HK-2 (cell line): Measurements from ENCODE around the gene SEMG1.
A peak's percentile ranks its signal among the peaks of the same experiment; 100 is the strongest.

Experiments used
- DNase-seq: peaks from one replicate; pipeline ENCODE4 v3.0.0-alpha.2; 2018; ENCODE audit not compliant: unreplicated experiment

SEMG1 gene

GRCh38 chr20:45206725-45207124 lies at the start of gene SEMG1:
Gene SEMG1, plus strand, starts transcription at chr20:45207033. Its CDS starts 21 bp downstream, at chr20:45207054.
- DNase-seq = no peak

DNA sequence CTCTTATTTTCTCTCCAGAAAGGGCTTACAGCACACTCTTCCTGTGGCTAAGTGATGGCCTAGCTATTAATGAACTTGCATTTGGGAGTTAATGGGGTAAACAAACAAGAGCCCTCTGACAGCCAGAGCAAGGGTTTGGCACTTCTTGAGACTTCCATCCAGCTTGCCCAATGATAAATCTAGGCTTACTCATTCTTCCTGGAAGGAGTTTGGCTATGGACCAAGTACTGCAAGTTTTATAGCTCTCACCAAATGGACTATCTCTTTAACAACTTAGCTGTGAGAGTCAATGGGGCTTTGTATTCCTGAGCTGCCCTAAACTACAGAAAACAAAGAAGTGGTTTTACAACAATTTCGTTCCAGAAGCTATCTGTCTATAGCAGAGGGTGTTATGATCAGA lies 48.9 kb upstream of the SEMG1 start:
- DNase-seq = no peak

DNA sequence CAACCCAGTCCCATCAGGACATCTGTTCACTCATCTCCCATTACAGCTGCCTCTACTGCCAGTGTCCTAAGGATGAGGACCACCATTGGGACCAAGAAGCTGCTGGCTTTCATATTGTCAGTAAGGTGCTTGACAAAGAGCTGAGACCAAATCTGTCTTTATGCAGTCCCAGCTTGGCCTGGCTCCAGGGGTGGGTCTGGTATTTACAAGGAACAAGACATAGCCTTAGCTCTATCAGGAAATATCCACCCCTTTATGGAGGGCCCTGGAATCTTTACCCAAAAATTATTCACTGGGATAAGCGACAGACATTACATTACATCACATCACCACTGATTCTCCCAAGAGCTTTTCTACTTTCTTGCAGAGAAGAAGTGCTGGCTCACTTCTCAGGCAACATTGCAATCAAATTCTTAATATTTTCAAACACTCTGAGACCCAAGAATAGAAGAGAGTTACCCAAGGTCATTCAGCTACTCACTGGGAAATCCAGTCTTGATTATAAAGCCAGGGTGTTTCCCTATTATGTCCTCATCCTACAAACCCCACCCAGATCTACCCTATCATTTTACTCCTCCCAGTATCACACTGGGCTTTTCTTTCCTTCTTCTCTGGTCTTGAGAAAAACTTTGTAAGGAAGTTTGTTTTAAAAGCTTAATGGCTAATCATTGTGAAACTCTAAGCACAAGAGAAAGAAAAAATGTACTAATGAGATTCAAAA lies 43.6 kb upstream of the SEMG1 start:
- DNase-seq = no peak

DNA sequence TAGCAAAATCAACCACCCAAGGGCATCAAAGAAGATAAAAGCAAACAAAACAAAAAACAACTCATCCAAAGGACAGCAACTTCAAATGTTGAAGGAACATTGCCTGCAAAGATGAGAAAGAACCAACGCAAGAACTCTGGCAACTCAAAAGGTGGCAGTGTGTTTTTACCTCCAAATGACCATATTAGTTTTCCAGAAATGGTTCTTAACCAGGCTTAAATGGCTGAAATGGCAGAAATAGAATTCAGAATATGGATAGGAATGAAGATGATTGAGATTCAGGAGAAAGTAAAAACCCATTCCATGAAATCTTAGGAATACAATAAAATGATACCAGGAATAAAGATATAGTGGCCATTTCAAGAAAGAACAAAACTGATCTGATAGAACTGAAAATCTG lies 41.9 kb upstream of the SEMG1 start:
- no peak for DNase-seq

DNA sequence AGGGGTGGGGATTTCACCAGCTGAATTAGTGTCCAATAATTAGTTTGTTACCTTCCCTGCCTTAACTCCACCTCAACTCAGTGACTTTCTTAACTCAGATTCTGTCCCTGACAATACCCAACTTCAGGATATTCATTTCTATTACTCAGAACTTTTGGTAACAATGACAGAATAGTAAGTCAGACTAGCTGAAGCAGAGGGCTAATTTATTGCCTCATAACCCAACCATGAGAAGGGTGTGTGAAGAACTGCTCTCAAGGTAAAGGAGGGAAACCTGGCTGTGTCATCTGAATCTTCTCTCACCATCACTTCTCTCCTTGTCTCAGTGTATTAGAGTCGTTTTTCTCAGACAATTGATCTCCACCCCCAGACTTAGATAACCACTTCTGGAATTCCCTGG lies 33.3 kb upstream of the SEMG1 start:
- DNase-seq = no peak

GRCh38 chr20:45174434-45175364 lies 32.1 kb upstream of the SEMG1 start, which contains the start of gene PI3:
Gene PI3, plus strand, starts transcription at chr20:45174902. Its CDS starts 21 bp downstream, at chr20:45174923.
- peak; percentile 16 for DNase-seq

- DNase-seq = no peak
Observed at GRCh38 chr20:45176526-45177267, 30.1 kb upstream of the SEMG1 start.

DNA sequence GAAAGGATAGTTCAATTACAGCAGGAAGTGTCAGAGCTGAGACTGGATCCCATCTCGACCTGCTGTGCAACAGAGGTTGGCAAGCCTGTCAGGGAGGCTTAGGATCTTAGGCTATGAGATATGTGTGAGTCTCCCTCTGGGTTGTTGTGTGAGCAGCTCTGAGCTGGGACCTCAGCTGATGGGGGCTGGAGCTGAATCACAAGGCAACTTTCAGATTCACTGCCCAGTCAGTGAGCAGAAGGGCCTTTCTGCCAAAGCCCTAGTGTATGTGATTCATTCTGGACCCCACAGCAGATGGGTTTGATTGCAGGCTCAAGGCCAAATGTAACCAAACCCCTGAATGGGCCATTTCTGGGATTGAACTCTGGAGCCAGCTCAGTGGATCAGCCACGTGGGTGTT lies 27.7 kb upstream of the SEMG1 start:
- DNase-seq = no peak

DNA sequence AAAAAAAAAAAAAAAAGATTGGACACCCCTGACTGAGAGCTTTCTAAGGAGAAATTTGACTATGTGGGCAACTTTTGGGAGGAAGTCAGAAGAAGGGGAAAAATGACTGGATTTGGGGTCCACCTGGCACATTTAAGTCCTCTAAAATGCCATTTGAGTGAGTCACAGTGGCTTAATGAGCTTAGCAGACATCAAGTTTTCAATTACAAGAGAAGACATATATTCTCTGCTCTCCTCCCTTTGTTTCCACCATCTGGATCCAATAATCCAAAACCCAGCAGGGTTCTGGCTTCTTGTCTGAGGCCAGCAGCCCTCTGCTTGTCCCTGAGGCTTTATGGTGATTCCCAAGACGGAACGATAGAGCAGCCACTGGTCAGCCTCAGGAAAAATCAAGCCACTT lies 25.2 kb upstream of the SEMG1 start:
- DNase-seq = no peak

DNA sequence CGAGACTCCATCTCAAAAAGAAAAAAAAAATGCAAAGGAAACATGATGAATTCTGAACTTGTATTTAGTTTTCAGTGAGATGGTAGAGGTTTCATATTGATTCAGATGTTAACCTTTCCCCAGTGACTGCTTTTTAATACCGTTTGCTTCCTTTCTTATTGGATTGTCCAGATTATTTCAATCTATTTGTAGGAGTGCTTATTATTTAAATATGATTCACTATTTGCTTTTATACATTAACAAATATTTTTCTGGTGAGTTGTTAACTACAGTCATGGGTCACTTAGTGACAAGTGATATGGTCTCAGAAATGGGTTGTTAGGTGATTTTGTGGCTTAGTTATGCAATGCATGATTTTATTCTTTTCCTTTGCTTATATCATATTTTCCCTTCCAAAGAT lies 23.7 kb upstream of the SEMG1 start:
- no peak for DNase-seq

- no peak for DNase-seq
Observed at GRCh38 chr20:45187693-45188092, 19.1 kb upstream of the SEMG1 start.

- no peak for DNase-seq
Observed at GRCh38 chr20:45189067-45189609, 17.7 kb upstream of the SEMG1 start.

DNA sequence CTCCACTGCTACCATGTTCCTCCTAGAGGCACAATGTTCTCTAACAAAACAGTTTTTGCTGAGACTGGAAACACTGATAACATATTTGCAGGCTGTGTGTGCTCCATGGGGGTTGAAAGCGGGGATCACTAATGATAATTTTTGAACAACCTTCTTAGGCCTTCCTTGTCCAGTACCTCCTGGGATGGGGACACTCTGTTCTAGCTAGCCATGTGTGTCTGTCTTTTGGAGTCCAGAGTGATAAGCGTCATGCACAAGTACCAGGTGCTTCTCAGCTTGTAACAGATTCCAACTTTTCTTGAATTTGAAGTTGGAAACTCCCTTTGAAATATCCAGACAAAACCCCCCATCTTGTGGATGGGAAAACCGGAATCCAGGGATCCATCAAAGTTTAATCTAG lies 17.0 kb upstream of the SEMG1 start:
- DNase-seq = no peak

DNA sequence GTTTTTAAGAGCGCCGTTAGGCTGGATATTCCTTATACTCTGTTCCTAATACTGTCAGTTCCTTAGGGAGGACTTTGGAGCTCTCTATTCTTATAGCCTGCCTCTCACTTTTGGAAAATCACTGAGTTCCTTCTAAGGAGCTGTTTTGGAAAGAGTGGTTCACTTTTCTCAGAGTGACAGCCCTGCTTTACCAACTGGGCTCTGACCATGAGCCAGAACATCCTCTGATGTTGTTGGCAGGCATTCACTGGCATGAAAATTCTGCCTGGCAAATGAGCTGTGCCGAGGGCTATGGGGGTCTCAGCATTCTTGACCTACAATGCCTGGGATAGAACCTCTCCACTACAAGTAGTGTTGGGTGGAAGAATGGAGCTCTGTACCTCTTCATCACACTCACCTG lies 14.9 kb upstream of the SEMG1 start:
- no peak for DNase-seq

- no peak for DNase-seq
Observed at GRCh38 chr20:45193331-45193730, 13.5 kb upstream of the SEMG1 start.

GRCh38 chr20:45209924-45210323 lies 3.1 kb downstream of the SEMG1 start:
- DNase-seq = no peak

DNA sequence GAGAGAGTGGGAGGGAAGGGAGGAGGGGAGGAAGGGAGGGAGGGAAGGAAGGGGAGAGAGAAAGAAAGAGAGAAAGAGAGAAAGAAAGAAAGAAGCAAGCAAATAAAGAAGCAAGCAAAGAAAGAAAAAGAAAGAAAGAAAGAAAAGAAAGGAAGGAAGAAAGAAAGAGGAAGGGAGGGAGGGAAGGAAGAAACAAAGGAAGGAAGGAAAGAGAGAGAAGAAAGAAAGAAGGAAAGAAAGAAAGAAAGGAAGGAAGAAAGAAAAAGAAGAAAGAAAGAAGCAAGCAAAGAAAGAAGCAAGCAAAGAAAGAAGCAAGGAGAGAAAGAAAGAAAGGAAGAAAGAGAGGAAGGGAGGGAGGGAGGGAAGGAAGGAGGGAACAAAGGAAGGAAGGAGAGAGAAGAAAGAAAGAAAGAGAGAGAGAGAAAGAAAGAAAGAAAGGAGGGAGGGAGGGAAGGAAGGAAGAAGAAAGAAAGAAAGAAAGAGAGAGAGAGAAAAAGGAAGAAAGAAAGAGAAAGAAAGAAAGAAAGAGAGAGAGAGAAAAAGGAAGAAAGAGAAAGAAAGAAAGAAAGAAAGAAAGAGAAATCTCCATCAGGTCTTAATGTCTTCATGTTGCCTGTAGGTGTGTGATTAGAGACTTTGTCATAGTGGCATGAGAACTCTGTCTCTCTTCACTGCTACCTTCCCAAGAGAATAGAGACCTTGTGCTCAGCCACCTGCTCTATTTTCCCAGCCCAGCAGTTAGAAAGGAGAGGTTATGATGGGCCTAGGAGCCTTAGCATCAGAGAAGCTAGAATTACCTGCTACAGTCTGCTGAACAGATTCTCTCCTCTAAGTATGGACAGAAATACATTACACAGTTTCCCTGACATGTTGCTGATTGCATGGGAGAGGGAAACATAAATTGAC lies 5.0 kb downstream of the SEMG1 start:
- DNase-seq = no peak

GRCh38 chr20:45212836-45213235 lies 6.0 kb downstream of the SEMG1 start:
- no peak for DNase-seq

GRCh38 chr20:45218124-45218523 lies 11.3 kb downstream of the SEMG1 start:
- no peak for DNase-seq

- no peak for DNase-seq
Observed at GRCh38 chr20:45218636-45219035, 11.8 kb downstream of the SEMG1 start.

- no peak for DNase-seq
Observed at GRCh38 chr20:45221076-45221475, 14.2 kb downstream of the SEMG1 start, which contains the start of gene SEMG2. Gene SEMG2, plus strand, starts transcription at chr20:45221373. Its CDS starts 17 bp downstream, at chr20:45221390.
